ENCODE measurements around the gene TBC1D3I. TPM values are rescaled to one million over a fixed set of nuclear protein-coding genes. Genes with fewer than 3 reads are reported as not detected.
A peak's percentile ranks its signal among the peaks of the same experiment; 100 is the strongest.
"Not testable (repeated sequence)": the region's sequence is repeated elsewhere in the genome, so short reads cannot be mapped to it uniquely, and the experiment has no call there.

Gene TBC1D3I
- total and polyA plus RNA-seq, 9 donors, result 0.13 to 0.89 (median 0.24) TPM; not detected in 3

- Histone ChIP-seq H3K4me1 (ENCODE audit: insufficient read depth) (peaks cover 2% of the 10 kb centered on the region), H3K9me3 (no peaks in the 10 kb centered on the region), H3K36me3 (no peaks in the 10 kb centered on the region), H3K27ac (no peak overlapping the region), H3K27me3 (no peaks in the 10 kb centered on the region), H3K4me3 (no peak overlapping the region)
- no peak for TF ChIP-seq POLR2A (IDR thresholded peaks at IDR 0.05)
- TF ChIP-seq CTCF (IDR thresholded peaks at IDR 0.05), result no peak
- no peak for TF ChIP-seq EP300 (IDR thresholded peaks at IDR 0.05)
- DNase-seq, result no peak
- intact Hi-C loops (cut with DNase I), result no loop called here
Measured at GRCh38 chr17:36209575-36209974, 54.8 kb downstream of the TBC1D3I start.

GRCh38 chr17:36207383-36207782 lies 57.0 kb downstream of the TBC1D3I start:
- 39 to 71% (median 55%) methylated on average over 6 of the region's 6 CpGs for WGBS, 3 donors
- H3K36me3 ChIP-seq; H3K9me3 ChIP-seq; intact Hi-C loops (cut with DNase I); H3K27me3 ChIP-seq; H3K4me3 ChIP-seq; DNase-seq; H3K4me1 ChIP-seq (ENCODE audit: insufficient read depth); H3K27ac ChIP-seq: not testable (repeated sequence)

- H3K36me3 ChIP-seq; H3K27me3 ChIP-seq; H3K9me3 ChIP-seq; DNase-seq; H3K27ac ChIP-seq; intact Hi-C loops (cut with DNase I); H3K4me3 ChIP-seq: not testable (repeated sequence)
- WGBS, 3 donors, result 12 to 22% (median 15%) methylated on average over 1 of the region's 1 CpG
- H3K4me1 ChIP-seq (ENCODE audit: insufficient read depth), result peaks cover 11% of the 10 kb centered on the region
Measured at GRCh38 chr17:36206486-36206821, 57.9 kb downstream of the TBC1D3I start.

GRCh38 chr17:36205637-36206485 lies 58.5 kb downstream of the TBC1D3I start:
- no peaks in the 10 kb centered on the region for H3K9me3 ChIP-seq
- no peaks in the 10 kb centered on the region for H3K27me3 ChIP-seq
- no peak overlapping the region for H3K4me3 ChIP-seq
- no peak for DNase-seq
- H3K36me3 ChIP-seq, result no peaks in the 10 kb centered on the region
- H3K27ac ChIP-seq, result peak overlapping the region; percentile 17 to 69
- intact Hi-C loops (cut with DNase I), result no loop called here
- H3K4me1 ChIP-seq (ENCODE audit: insufficient read depth), result peaks cover 11% of the 10 kb centered on the region
- no peak for TF ChIP-seq EP300 (IDR thresholded peaks at IDR 0.05)
- no peak for TF ChIP-seq CTCF (IDR thresholded peaks at IDR 0.05)
- no peak for TF ChIP-seq POLR2A (IDR thresholded peaks at IDR 0.05)
- WGBS, 3 donors, result 24 to 38% (median 28%) methylated on average over 4 of the region's 4 CpGs

GRCh38 chr17:36204724-36205500 lies 59.5 kb downstream of the TBC1D3I start:
- no peak for DNase-seq
- WGBS, 3 donors, result 6 to 30% (median 9%) methylated on average over 7 of the region's 7 CpGs

More at GRCh38 chr17:36204724-36205500, 59.5 kb downstream of the TBC1D3I start:
- no peak for TF ChIP-seq EP300 (IDR thresholded peaks at IDR 0.05)
- Histone ChIP-seq H3K36me3 (no peaks in the 10 kb centered on the region), H3K4me1 (ENCODE audit: insufficient read depth) (peaks cover 11% of the 10 kb centered on the region), H3K9me3 (no peaks in the 10 kb centered on the region), H3K27me3 (no peaks in the 10 kb centered on the region), H3K4me3 (no peak overlapping the region), H3K27ac (peak overlapping the region in 1 of 2 donors; percentile 69)
- intact Hi-C loops (cut with DNase I), result no loop called here

Small RNAs within 50 kb of the gene (small RNA-seq; reads per million reads assigned to genes)
- gene AC243829.3 (not detected), gene AC243829.6 (not detected), gene RF00019 (not detected)

Other genes with a start within 250 kb of the TBC1D3I start
- 1 to 10 TPM in 3 of 7 donors, under 1 TPM in 2, not detected in 2; 0.81 to 9.2 (median 2.3) TPM for gene CCL23, start 246.6 kb downstream of the TBC1D3I start, total RNA-seq
- gene CCL23, start 246.6 kb downstream of the TBC1D3I start, polyA plus RNA-seq, result 1 to 10 TPM; 3.7 to 3.9 TPM
- gene CCL18, start 200.3 kb downstream of the TBC1D3I start, total RNA-seq, result 10 to 100 TPM in 1 of 7 donors, under 1 TPM in 3, not detected in 3; 0.20 to 28.4 (median 0.38) TPM
- 10 to 100 TPM in 1 of 2 donors, 1 to 10 TPM in 1; 1.3 to 24.0 TPM for gene CCL18, start 200.3 kb downstream of the TBC1D3I start, polyA plus RNA-seq
- 1 to 10 TPM in 5 of 7 donors, under 1 TPM in 2; 0.57 to 9.3 (median 3.1) TPM for gene CCL3, start 174.4 kb downstream of the TBC1D3I start, total RNA-seq
- gene CCL3, start 174.4 kb downstream of the TBC1D3I start, polyA plus RNA-seq, result 1 to 10 TPM; 3.7 to 5.3 TPM
- gene CCL4, start 160.7 kb downstream of the TBC1D3I start, total RNA-seq, result 10 to 100 TPM in 1 of 7 donors, 1 to 10 TPM in 6; 1.1 to 15.2 (median 2.0) TPM
- gene CCL4, start 160.7 kb downstream of the TBC1D3I start, polyA plus RNA-seq, result 10 to 100 TPM in 1 of 2 donors, 1 to 10 TPM in 1; 2.7 to 17.2 TPM
- gene TBC1D3B, start 87.9 kb downstream of the TBC1D3I start, total RNA-seq, result 10 to 100 TPM in 1 of 7 donors, 1 to 10 TPM in 6; 1.1 to 11.5 (median 4.5) TPM
- 1 to 10 TPM in 1 of 2 donors, not detected in 1; 2.5 TPM for gene TBC1D3B, start 87.9 kb downstream of the TBC1D3I start, polyA plus RNA-seq
- gene CCL3L1, start 67.8 kb downstream of the TBC1D3I start, total RNA-seq, result 1 to 10 TPM in 2 of 7 donors, under 1 TPM in 2, not detected in 3; 0.22 to 2.6 (median 0.89) TPM
- gene CCL3L1, start 67.8 kb downstream of the TBC1D3I start, polyA plus RNA-seq, result 1 to 10 TPM in 1 of 2 donors, under 1 TPM in 1; 0.70 to 2.1 TPM
- gene CCL4L2, start 53.5 kb downstream of the TBC1D3I start, total RNA-seq, result 10 to 100 TPM in 1 of 7 donors, 1 to 10 TPM in 2, under 1 TPM in 3, not detected in 1; 0.42 to 13.1 (median 1.1) TPM
- 10 to 100 TPM in 1 of 2 donors, 1 to 10 TPM in 1; 1.7 to 11.1 TPM for gene CCL4L2, start 53.5 kb downstream of the TBC1D3I start, polyA plus RNA-seq
- not detected for gene TBC1D3G, start 59.3 kb upstream of the TBC1D3I start, total RNA-seq
- under 1 TPM in 1 of 2 donors, not detected in 1; 0.10 TPM for gene TBC1D3G, start 59.3 kb upstream of the TBC1D3I start, polyA plus RNA-seq
- gene TBC1D3H, start 123.9 kb upstream of the TBC1D3I start, total RNA-seq, result not detected
- gene TBC1D3H, start 123.9 kb upstream of the TBC1D3I start, polyA plus RNA-seq, result not detected
- 10 to 100 TPM; 27.7 to 47.2 (median 29.9) TPM for gene ZNHIT3, start 222.1 kb upstream of the TBC1D3I start, total RNA-seq
- gene ZNHIT3, start 222.1 kb upstream of the TBC1D3I start, polyA plus RNA-seq, result 10 to 100 TPM; 59.5 to 63.5 TPM

Data from ovary (tissue), 9 donors.